ENCODE measurements around the gene TMEM53.
A peak's percentile ranks its signal among the peaks of the same experiment; 100 is the strongest.

GRCh38 chr1:44652445-44653106 is 21.7 kb downstream of the TMEM53 start:
- TF ChIP-seq CTCF (IDR thresholded peaks at IDR 0.05; ENCODE audit: insufficient read depth, low read length, poor library complexity, severe bottlenecking) (peak; percentile 94), EZH2phosphoT487 (conservative IDR thresholded peaks at IDR 0.05; ENCODE audit: low read length) (no peak)

Data from SU-DHL-6 (cell line).